GM12891 (cell line): Measurements from ENCODE around the gene BRD4.

Experiments
- POLR2A ChIP-seq: IDR thresholded peaks from 2 replicates; pipeline ENCODE4 v1.6.1; 2011; ENCODE audit warnings: low read depth, low read length, control low read depth
- POLR2AphosphoS5 ChIP-seq: IDR thresholded peaks from 2 replicates; pipeline ENCODE4 v1.6.1; 2011; ENCODE audit warnings: low read depth, low read length, control low read depth
- POU2F2 ChIP-seq: IDR thresholded peaks from 2 replicates; pipeline ENCODE4 v1.6.1; 2011; ENCODE audit warnings: low read depth, mild to moderate bottlenecking, control low read depth, low read length, moderate library complexity
- TAF1 ChIP-seq: IDR thresholded peaks from 2 replicates; pipeline ENCODE4 v1.6.1; 2011; ENCODE audit warnings: low read depth, low read length, control low read depth

GRCh38 chr19:15246198-15246481 lies 86.2 kb downstream of the BRD4 start:
- no peak for TF ChIP-seq POLR2A
- TF ChIP-seq POLR2AphosphoS5: no peak
- TF ChIP-seq TAF1: no peak
- TF ChIP-seq POU2F2: no peak
